ENCODE data around the gene MEST. TPM values are rescaled to one million over a fixed set of nuclear protein-coding genes. Genes with fewer than 3 reads are reported as not detected.

MEST gene
- polyA plus RNA-seq, 1 of the 3 experiments (the other 2 are of a cell fraction), result 36.7 TPM

GRCh38 chr7:130476297-130477150 is 15.4 kb upstream of the MEST start:
- Histone ChIP-seq H3K9ac (no peak overlapping the region), H3K79me2 (ENCODE audit: insufficient read depth) (no peaks in the 10 kb centered on the region), H3K9me2 (no peaks in the 10 kb centered on the region), H4K20me1 (ENCODE audit: insufficient read depth) (no peaks in the 10 kb centered on the region), H3K4me1 (ENCODE audit: control insufficient read depth in 1 of 2, insufficient read depth in 2 of 2, low read depth in 1 of 2, low read length in 1 of 2) (no peaks in the 10 kb centered on the region; a peak in 1 of 4 replicates), H3K9me3 (peaks cover 8% of the 10 kb centered on the region; the same call in 1 of the 2 replicates), H3K36me3 (replicated peaks in 1 of 2; ENCODE audit: control insufficient read depth in 1 of 2, insufficient read depth in 2 of 2, low read length in 1 of 2) (no peaks in the 10 kb centered on the region), H3K27ac (ENCODE audit: low read depth in 2 of 2, low read length in 1 of 2) (no peak overlapping the region), H3K4me2 (no peak overlapping the region), H2AFZ (ENCODE audit: low read depth) (no peak overlapping the region), H3K4me3 (ENCODE audit: low read depth in 2 of 2, low read length in 1 of 2) (no peak overlapping the region), H3K27me3 (ENCODE audit: insufficient read depth) (no peaks in the 10 kb centered on the region), H3F3A (replicated peaks; ENCODE audit: insufficient read depth) (no peaks in the 10 kb centered on the region)
- ChIA-PET POLR2A (no interaction called here), CTCF (no interaction called here)
- DNase-seq, result no peak
- TF ChIP-seq USF2 (IDR thresholded peaks at IDR 0.05; ENCODE audit: borderline replicate concordance, low read depth, low read length) (no peak), USF1 (IDR thresholded peaks at IDR 0.05; ENCODE audit: borderline replicate concordance, low read depth) (no peak), RCOR1 (IDR thresholded peaks at IDR 0.05; ENCODE audit: low read length) (no peak), TEAD4 (IDR thresholded peaks at IDR 0.05; ENCODE audit: borderline replicate concordance, insufficient read depth) (no peak), RAD21 (IDR thresholded peaks at IDR 0.05; ENCODE audit: low read length) (no peak), EP300 (IDR thresholded peaks at IDR 0.05; ENCODE audit: borderline replicate concordance in 1 of 2, low read depth in 1 of 2, low read length in 1 of 2) (no peak), IRF3 (IDR thresholded peaks at IDR 0.05; ENCODE audit: low read depth, low read length) (no peak), CHD2 (IDR thresholded peaks at IDR 0.05; ENCODE audit: low read length, partially characterized antibody) (no peak)
- 67% methylated on average over 9 of the region's 9 CpGs for WGBS (ENCODE audit: low lambda C conversion rate)

- no peaks in the 10 kb centered on the region for H4K20me1 ChIP-seq (ENCODE audit: insufficient read depth)
- no peak overlapping the region for H2AFZ ChIP-seq (ENCODE audit: low read depth)
- no peaks in the 10 kb centered on the region for H3K27me3 ChIP-seq (ENCODE audit: insufficient read depth)
- H3F3A ChIP-seq (replicated peaks; ENCODE audit: insufficient read depth), result peaks cover 5% of the 10 kb centered on the region
- no peak overlapping the region for H3K9ac ChIP-seq
- H3K79me2 ChIP-seq (ENCODE audit: insufficient read depth), result no peaks in the 10 kb centered on the region
- 89% methylated on average over 3 of the region's 3 CpGs for WGBS (ENCODE audit: low lambda C conversion rate)
- ChIA-PET CTCF (no interaction called here), POLR2A (no interaction called here)
- no peaks in the 10 kb centered on the region for H3K9me2 ChIP-seq
- no peak overlapping the region for H3K4me2 ChIP-seq
- peaks cover 8% of the 10 kb centered on the region; the same call in 1 of the 2 replicates for H3K9me3 ChIP-seq
- no peak overlapping the region for H3K4me3 ChIP-seq (ENCODE audit: low read depth in 2 of 2, low read length in 1 of 2)
- H3K36me3 ChIP-seq (replicated peaks in 1 of 2; ENCODE audit: control insufficient read depth in 1 of 2, insufficient read depth in 2 of 2, low read length in 1 of 2), result no peaks in the 10 kb centered on the region
- H3K4me1 ChIP-seq (ENCODE audit: control insufficient read depth in 1 of 2, insufficient read depth in 2 of 2, low read depth in 1 of 2, low read length in 1 of 2), result peaks cover 0 to 3% of the 10 kb centered on the region in 2 experiments; a peak in 1 of 4 replicates
- H3K27ac ChIP-seq (ENCODE audit: low read depth in 2 of 2, low read length in 1 of 2), result no peak overlapping the region
- no peak for DNase-seq
- no peak for TF ChIP-seq EP300 (IDR thresholded peaks at IDR 0.05; ENCODE audit: borderline replicate concordance in 1 of 2, low read depth in 1 of 2, low read length in 1 of 2)
- no peak for TF ChIP-seq SMC3 (IDR thresholded peaks at IDR 0.05; ENCODE audit: low read depth, low read length)
- no peak for TF ChIP-seq TAF1 (IDR thresholded peaks at IDR 0.05; ENCODE audit: borderline replicate concordance, low read depth, low read length)
- TF ChIP-seq SIN3A (IDR thresholded peaks at IDR 0.05; ENCODE audit: borderline replicate concordance, low read depth, low read length), result no peak
- TF ChIP-seq RCOR1 (IDR thresholded peaks at IDR 0.05; ENCODE audit: low read length), result no peak
- no peak for TF ChIP-seq USF1 (IDR thresholded peaks at IDR 0.05; ENCODE audit: borderline replicate concordance, low read depth)
- TF ChIP-seq RXRA (IDR thresholded peaks at IDR 0.05; ENCODE audit: borderline replicate concordance, low read depth), result no peak
- TF ChIP-seq EZH2phosphoT487 (IDR thresholded peaks at IDR 0.05; ENCODE audit: borderline replicate concordance, low read depth), result no peak
- TF ChIP-seq NRF1 (IDR thresholded peaks at IDR 0.05; ENCODE audit: low read depth, low read length), result no peak
- no peak for TF ChIP-seq TCF12 (IDR thresholded peaks at IDR 0.05)
- TF ChIP-seq IRF3 (IDR thresholded peaks at IDR 0.05; ENCODE audit: low read depth, low read length), result no peak
- TF ChIP-seq CTCF (IDR thresholded peaks at IDR 0.05), result no peak
- no peak for TF ChIP-seq POLR2AphosphoS5 (IDR thresholded peaks at IDR 0.05; ENCODE audit: low read depth, low read length)
- TF ChIP-seq MAX (IDR thresholded peaks at IDR 0.05; ENCODE audit: low read depth), result no peak
These were observed 12.9 kb upstream of the MEST start for GRCh38 chr7:130478991-130479390.

Data from SK-N-SH (cell line).